ENCODE results near the gene PDE6B. TPM values are rescaled to one million over a fixed set of nuclear protein-coding genes. Genes with fewer than 3 reads are reported as not detected.

Gene PDE6B
- polyA plus RNA-seq, 2 of the 4 experiments (the other 2 are of a cell fraction): not detected

GRCh38 chr4:708631-708933 is 83.2 kb downstream of the PDE6B start (continued):
- no peak for TF ChIP-seq PBX3 (IDR thresholded peaks at IDR 0.05)
- no peak for TF ChIP-seq JUNB (IDR thresholded peaks at IDR 0.05)

GRCh38 chr4:709348-709747 is 84.0 kb downstream of the PDE6B start:
- ATAC-seq (no peak), FAIRE-seq (no peak), DNase-seq (ENCODE audit: low read depth in 1 of 2, low spot score in 1 of 2) (no peak)
- POLR2A ChIA-PET: no interaction called here
- TF ChIP-seq HOXA7 (CRISPR knock-in tag; IDR thresholded peaks at IDR 0.05) (no peak), MAX (IDR thresholded peaks at IDR 0.05) (no peak), BHLHE40 (IDR thresholded peaks at IDR 0.05; ENCODE audit: low read depth, low read length) (no peak), CTCF (IDR thresholded peaks at IDR 0.05) (no peak), FOSB (CRISPR knock-in tag; IDR thresholded peaks at IDR 0.05) (no peak), SMC3 (IDR thresholded peaks at IDR 0.05) (no peak), RNF2 (IDR thresholded peaks at IDR 0.05; ENCODE audit: borderline replicate concordance, low read depth) (no peak), BCL3 (IDR thresholded peaks at IDR 0.05) (no peak)
- Histone ChIP-seq H3K4me2 (no peak overlapping the region), H3K4me3 (no peak overlapping the region), H3K27ac (no peak overlapping the region), H3K9me3 (no peaks in the 10 kb centered on the region), H3K4me1 (peaks cover 8% of the 10 kb centered on the region; the same call in 2 of the 3 replicates)
- CTCF ChIA-PET: no interaction called here
- 88% methylated on average over 6 of the region's 6 CpGs for WGBS (ENCODE audit: missing lambda C conversion rate)

GRCh38 chr4:710116-710515 is 84.7 kb downstream of the PDE6B start:
- H3K27ac ChIP-seq: no peak overlapping the region
- DNase-seq (ENCODE audit: low read depth in 1 of 2, low spot score in 1 of 2) (no peak), ATAC-seq (no peak), FAIRE-seq (no peak)
- POLR2A ChIA-PET: no interaction called here
- H3K9me3 ChIP-seq: no peaks in the 10 kb centered on the region
- peaks cover 6% of the 10 kb centered on the region; the same call in 2 of the 3 replicates for H3K4me1 ChIP-seq
- no peak for TF ChIP-seq SMC3 (IDR thresholded peaks at IDR 0.05)
- no peak for TF ChIP-seq GATA3 (IDR thresholded peaks at IDR 0.05; ENCODE audit: borderline replicate concordance)
- no peak for TF ChIP-seq RNF2 (IDR thresholded peaks at IDR 0.05; ENCODE audit: borderline replicate concordance, low read depth)
- no peak for TF ChIP-seq USF2 (IDR thresholded peaks at IDR 0.05)
- CTCF ChIA-PET: no interaction called here
- 84% methylated on average over 8 of the region's 9 CpGs for WGBS (ENCODE audit: missing lambda C conversion rate)
- H3K4me3 ChIP-seq: no peak overlapping the region
- no peak overlapping the region for H3K4me2 ChIP-seq

GRCh38 chr4:710916-711315 is 85.5 kb downstream of the PDE6B start:
- CTCF ChIA-PET: no interaction called here
- ATAC-seq: no peak
- H3K27ac ChIP-seq: no peak overlapping the region
- peaks cover 5% of the 10 kb centered on the region; the same call in 1 of the 3 replicates for H3K4me1 ChIP-seq
- TF ChIP-seq POLR2A (IDR thresholded peaks at IDR 0.05; ENCODE audit: low read length) (no peak), HOXB13 (CRISPR knock-in tag; IDR thresholded peaks at IDR 0.05; ENCODE audit: low read depth) (no peak), EHF (CRISPR knock-in tag; IDR thresholded peaks at IDR 0.05) (no peak), KDM5A (IDR thresholded peaks at IDR 0.05) (no peak), BCL3 (IDR thresholded peaks at IDR 0.05) (no peak), FOSB (CRISPR knock-in tag; IDR thresholded peaks at IDR 0.05) (no peak)
- DNase-seq (ENCODE audit: low read depth in 1 of 2, low spot score in 1 of 2): no peak
- no peaks in the 10 kb centered on the region for H3K9me3 ChIP-seq
- WGBS (ENCODE audit: missing lambda C conversion rate): 93% methylated on average over 8 of the region's 13 CpGs
- H3K4me3 ChIP-seq: no peak overlapping the region
- POLR2A ChIA-PET: no interaction called here
- no peak for FAIRE-seq
- no peak overlapping the region for H3K4me2 ChIP-seq
